Stimulated activated CD4-positive, alpha-beta T cell treated with anti-CD3 and anti-CD28 coated beads, Interleukin-12 subunit alpha, Interleukin-12 subunit beta, amount 100 ng/mL, for 24 hours (primary cell): Measurements from ENCODE around the gene DCHS2.

Experiments used
- DNase-seq, 2 experiments: peaks; one replicate each; pipeline ENCODE4 v3.0.0-alpha.2; 2020; ENCODE audit warnings: low read depth in 2 of 2

Gene DCHS2

GRCh38 chr4:154319736-154320135, 171.9 kb downstream of the DCHS2 start:
- DNase-seq = no peak

- DNase-seq = no peak
Observed at GRCh38 chr4:154317201-154317999, 174.2 kb downstream of the DCHS2 start.

GRCh38 chr4:154315741-154316140, 175.9 kb downstream of the DCHS2 start:
- no peak for DNase-seq

- no peak for DNase-seq
Observed at GRCh38 chr4:154314248-154314647, 177.4 kb downstream of the DCHS2 start.

- no peak for DNase-seq
Observed at GRCh38 chr4:154313004-154313585, 178.5 kb downstream of the DCHS2 start.

GRCh38 chr4:154312246-154312645, 179.4 kb downstream of the DCHS2 start:
- no peak for DNase-seq

GRCh38 chr4:154310578-154310977, 181.0 kb downstream of the DCHS2 start:
- DNase-seq = no peak

GRCh38 chr4:154308207-154308606, 183.4 kb downstream of the DCHS2 start:
- no peak for DNase-seq

- no peak for DNase-seq
Observed at GRCh38 chr4:154307451-154307850, 184.1 kb downstream of the DCHS2 start.

GRCh38 chr4:154305616-154306015, 186.0 kb downstream of the DCHS2 start:
- no peak for DNase-seq

GRCh38 chr4:154304679-154305078, 186.9 kb downstream of the DCHS2 start:
- DNase-seq = no peak

- DNase-seq = no peak
Observed at GRCh38 chr4:154294652-154295350, 196.8 kb downstream of the DCHS2 start.

GRCh38 chr4:154293427-154293826, 198.2 kb downstream of the DCHS2 start:
- DNase-seq = no peak

- DNase-seq = no peak
Observed at GRCh38 chr4:154292589-154292988, 199.0 kb downstream of the DCHS2 start.

GRCh38 chr4:154277172-154277571, 214.4 kb downstream of the DCHS2 start:
- DNase-seq = no peak

- no peak for DNase-seq
Observed at GRCh38 chr4:154276496-154276895, 215.1 kb downstream of the DCHS2 start.

- DNase-seq = no peak
Observed at GRCh38 chr4:154254999-154255398, 236.6 kb downstream of the DCHS2 start.

GRCh38 chr4:154234576-154234975, 257.0 kb downstream of the DCHS2 start:
- DNase-seq = no peak

GRCh38 chr4:154231806-154232478, 259.7 kb downstream of the DCHS2 start:
- DNase-seq = no peak

- no peak for DNase-seq
Observed at GRCh38 chr4:154230723-154231122, 260.9 kb downstream of the DCHS2 start.

GRCh38 chr4:154230091-154230490, 261.5 kb downstream of the DCHS2 start:
- DNase-seq = no peak

- DNase-seq = no peak
Observed at GRCh38 chr4:154222875-154223274, 268.7 kb downstream of the DCHS2 start.
